NAMALWA (cell line): ENCODE data around the gene CTAGE9.
"Not testable (repeated sequence)": the region's sequence is repeated elsewhere in the genome, so short reads cannot be mapped to it uniquely, and the experiment has no call there.

Experiments
- DNase-seq: peaks from one replicate; pipeline ENCODE4 v3.0.0-alpha.2; 2015; ENCODE audit warnings: low spot score

CTAGE9 gene

GRCh38 chr6:131729550-131729949 lies 18.7 kb upstream of the CTAGE9 start:
- no peak for DNase-seq

GRCh38 chr6:131728296-131728939 lies 17.6 kb upstream of the CTAGE9 start:
- no peak for DNase-seq

DNA sequence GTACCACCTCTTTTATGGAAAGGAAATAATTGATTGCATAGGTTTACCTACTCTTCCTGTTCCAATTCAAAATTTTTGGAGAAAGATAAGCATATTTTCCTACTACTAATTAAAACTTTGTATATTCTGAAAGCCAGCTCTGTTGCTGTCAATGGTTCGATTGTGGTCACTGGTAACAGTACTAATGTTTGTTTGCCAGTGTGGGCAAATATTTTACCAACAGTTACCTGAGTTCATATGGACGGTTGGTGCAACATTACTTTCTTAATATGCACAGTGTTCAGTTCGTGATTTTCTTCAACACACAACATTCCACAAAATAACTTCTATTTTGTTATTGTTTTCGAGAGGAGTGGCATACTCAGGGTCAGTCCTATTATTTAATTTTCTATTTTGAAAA lies 17.1 kb upstream of the CTAGE9 start:
- no peak for DNase-seq

- no peak for DNase-seq
Observed at GRCh38 chr6:131727467-131727866, 16.6 kb upstream of the CTAGE9 start.

DNA sequence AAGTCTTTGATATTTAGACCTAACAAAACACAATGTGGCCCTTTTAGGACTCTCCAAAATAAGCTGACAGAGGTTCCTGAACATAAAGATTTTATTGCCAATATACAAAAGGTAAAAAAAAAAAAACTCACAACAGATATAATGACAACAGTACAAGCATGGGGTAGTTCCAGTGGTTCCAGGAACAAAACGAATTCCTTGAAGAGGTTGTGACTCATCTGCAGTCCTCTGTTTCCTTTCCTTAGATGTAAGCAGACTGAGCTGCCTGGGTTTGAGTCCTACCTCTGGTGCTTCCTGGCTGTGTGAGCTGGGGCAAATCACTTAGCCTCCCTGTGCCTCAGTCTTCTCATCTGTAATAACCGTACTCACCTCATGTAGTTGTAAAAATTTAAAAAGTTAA lies 13.3 kb upstream of the CTAGE9 start:
- DNase-seq: no peak

GRCh38 chr6:131721161-131721560 lies 10.3 kb upstream of the CTAGE9 start:
- DNase-seq: no peak

GRCh38 chr6:131717836-131718542 lies 7.2 kb upstream of the CTAGE9 start:
- no peak for DNase-seq

DNA sequence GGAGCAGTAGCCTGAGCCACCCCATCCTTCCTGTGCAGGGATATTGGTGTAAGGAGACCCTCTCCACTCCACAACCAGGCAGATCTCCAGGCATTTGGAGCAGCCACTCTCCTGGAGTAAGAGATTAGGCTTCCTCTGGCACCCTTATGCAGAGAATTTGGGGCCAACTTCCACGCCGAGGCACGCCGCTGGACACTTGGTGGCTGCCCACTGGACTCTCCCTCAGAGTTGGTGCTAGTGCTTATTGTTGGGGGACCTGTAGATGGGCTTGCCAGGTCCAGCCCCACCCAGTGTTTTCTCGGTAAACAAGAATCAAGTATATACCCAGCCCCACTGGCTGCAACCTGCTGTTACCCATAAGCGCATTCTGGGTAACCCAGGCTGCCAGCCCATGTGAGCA lies 4.8 kb upstream of the CTAGE9 start:
- not testable (repeated sequence) for DNase-seq

- not testable (repeated sequence) for DNase-seq
Observed at GRCh38 chr6:131703905-131704304, 6.9 kb downstream of the CTAGE9 start.

DNA sequence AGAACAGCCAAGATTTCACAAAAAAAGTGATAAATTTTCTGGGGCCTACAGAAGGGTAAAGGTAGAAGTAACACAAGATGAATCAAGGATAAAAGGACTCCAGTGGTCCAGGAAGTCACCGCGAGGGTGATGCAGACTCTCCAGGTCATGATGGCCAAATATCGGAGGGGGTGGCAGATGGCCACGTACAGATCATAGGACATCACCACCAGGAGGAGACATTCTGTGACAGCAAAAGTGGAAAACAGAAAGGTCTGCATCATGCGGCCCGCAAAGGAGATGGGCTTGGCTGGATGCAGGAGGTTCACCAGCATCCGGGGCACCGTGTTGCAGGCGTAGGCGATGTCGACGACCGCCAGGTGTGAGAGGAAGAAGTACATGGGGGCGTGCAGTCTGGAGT lies 10.0 kb downstream of the CTAGE9 start:
- DNase-seq: not testable (repeated sequence)

DNA sequence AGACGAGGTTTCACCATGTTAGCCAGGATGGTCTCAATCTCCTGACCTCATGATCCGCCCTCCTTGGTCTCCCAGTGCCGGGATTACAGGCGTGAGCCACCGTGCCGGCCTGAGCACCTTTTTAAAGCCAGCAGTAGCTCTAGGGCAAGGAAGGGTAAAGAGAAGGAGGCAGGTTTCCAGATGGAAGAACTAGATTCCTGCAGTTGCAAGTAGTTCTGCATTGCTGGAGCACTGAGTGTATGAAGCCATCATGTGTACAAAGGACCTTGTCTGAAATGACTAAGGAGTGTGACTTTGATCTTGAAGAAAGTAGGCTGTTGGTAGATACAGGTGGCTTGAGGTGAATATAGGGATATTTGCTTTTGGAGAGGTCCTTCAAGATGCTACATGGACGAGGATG lies 13.9 kb downstream of the CTAGE9 start:
- no peak for DNase-seq

GRCh38 chr6:131694832-131695426 lies 15.9 kb downstream of the CTAGE9 start:
- DNase-seq: peak; percentile 70

GRCh38 chr6:131693384-131693783 lies 17.4 kb downstream of the CTAGE9 start:
- DNase-seq: no peak

- no peak for DNase-seq
Observed at GRCh38 chr6:131692589-131692988, 18.2 kb downstream of the CTAGE9 start.

GRCh38 chr6:131692031-131692430 lies 18.8 kb downstream of the CTAGE9 start:
- DNase-seq: no peak

- no peak for DNase-seq
Observed at GRCh38 chr6:131688286-131688685, 22.5 kb downstream of the CTAGE9 start.

GRCh38 chr6:131687022-131687421 lies 23.8 kb downstream of the CTAGE9 start:
- no peak for DNase-seq

DNA sequence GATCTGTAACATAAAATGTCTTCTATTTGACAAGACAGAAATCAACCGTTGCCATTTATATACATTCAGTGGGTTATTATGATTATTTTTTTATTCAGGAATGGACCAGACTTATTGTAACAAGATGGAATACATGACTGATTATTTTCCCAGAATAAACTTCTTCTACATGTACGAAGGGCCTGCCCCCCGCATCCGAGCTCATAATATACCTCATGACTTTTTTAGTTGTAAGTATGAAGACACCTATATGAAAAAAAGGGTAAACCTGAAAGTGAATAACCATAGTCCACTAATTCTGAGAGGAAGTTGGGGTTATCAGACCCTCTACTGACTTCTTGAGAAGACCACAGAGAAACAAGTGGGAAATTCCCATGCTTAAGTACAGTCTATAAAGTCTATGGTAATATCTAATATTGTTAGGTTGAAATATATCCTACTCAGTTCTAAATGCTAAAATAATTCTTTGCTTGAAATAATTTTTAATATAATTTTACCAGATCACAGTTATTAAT lies 25.5 kb downstream of the CTAGE9 start:
- DNase-seq: no peak

GRCh38 chr6:131683479-131683878 lies 27.3 kb downstream of the CTAGE9 start:
- DNase-seq: peak; percentile 59

DNA sequence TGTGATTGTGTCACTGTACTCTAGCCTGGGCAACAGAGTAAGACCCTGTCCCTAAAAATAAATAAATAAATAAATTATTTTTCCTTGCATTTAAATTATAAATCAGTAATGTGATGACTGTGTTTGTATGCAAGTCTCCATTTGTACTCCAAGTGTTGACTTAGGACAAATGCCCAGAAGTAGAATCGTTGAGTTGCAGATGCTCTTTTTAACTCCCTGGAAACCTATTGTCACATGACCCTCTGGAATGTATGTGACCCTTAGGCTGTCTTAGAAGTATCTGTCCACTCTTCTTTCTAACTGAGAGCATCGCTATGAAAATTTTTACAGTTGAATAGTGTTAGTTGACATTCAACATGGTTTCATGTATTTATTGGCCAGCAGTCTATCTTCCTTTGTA lies 28.4 kb downstream of the CTAGE9 start:
- no peak for DNase-seq

DNA sequence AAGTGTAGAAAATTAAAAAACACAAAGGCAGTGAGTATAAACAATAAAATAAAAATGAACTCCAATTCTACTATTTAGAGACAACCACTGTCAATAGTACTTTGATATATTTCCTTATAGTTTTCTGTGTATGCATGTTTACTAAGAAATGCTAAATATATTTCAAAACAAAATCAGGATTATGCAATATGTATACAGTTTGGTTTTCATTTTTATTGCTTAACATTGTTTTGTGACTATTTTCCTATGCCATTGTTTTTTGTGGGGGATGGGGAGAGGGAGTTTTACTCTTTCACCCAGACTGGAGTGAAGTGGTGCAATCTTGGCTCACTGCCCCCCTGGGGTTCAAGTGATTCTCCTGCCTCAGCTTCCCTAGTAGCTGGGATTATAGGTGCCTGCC lies 29.2 kb downstream of the CTAGE9 start:
- DNase-seq: no peak

- DNase-seq: no peak
Observed at GRCh38 chr6:131680868-131681267, 29.9 kb downstream of the CTAGE9 start.

DNA sequence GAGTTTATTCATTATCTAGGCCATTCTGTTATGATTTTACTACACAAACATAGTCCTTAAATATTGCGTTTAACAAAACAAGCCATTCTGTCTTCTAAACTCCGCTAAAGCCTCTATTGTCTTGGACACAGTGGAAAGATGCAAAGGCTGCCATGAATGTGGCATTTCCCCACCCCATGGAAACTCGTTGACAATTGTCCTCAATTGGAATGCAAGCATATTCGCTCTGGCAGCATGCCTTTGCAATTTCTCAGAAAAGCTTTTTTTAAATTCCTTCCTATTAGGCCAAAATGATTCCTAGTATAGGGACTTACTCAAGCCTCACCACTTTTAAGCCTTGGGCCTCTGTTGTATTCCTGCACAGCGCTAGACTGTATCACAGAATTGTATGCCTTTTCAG lies 32.4 kb downstream of the CTAGE9 start:
- no peak for DNase-seq
